Muscle of back (tissue), 13 donors: ENCODE measurements around the gene ABCC10. TPM values are rescaled to one million over a fixed set of nuclear protein-coding genes. Genes with fewer than 3 reads are reported as not detected.
"Not testable (repeated sequence)": the region's sequence is repeated elsewhere in the genome, so short reads cannot be mapped to it uniquely, and the experiment has no call there.

ENCODE experiments used
- DNase-seq, 3 donors: peaks; one replicate each; pipeline versions ENCODE4 v3.0.0 to v3.0.0-alpha.2; 2013
- long read RNA-seq, 9 donors: transcript quantifications; one replicate each; lab custom pipeline, GENCODE V29; 2026
- polyA plus RNA-seq, 10 donors: library from polyadenylated mRNA; unstranded; fragments of 120-200 nt; gene quantifications; one replicate each; pipeline ENCODE4 v1.2.1, GENCODE V29; 2013; ENCODE audit not compliant: insufficient read length in 10 of 10

ABCC10 gene
- 10 to 100 TPM in 9 of 10 donors, 1 to 10 TPM in 1; 9.8 to 19.7 (median 13.7) TPM for polyA plus RNA-seq
- long read RNA-seq, donor 1 = 0 reads
- long read RNA-seq, donor 2 = 0 reads
- long read RNA-seq, donor 3 = 0 reads
- long read RNA-seq, donor 4 = 0 reads
- long read RNA-seq, donor 5 = 0 reads
- long read RNA-seq, donor 6, partial matches to known transcripts = 0 of 1 reads
- long read RNA-seq, donor 6, other reads (novel, unspliced or antisense) = 0 of 1 reads
- long read RNA-seq, donor 7 = 0 reads
- long read RNA-seq, donor 8 = 0 reads
- long read RNA-seq, donor 9 = 0 reads

- peak; percentile 94 to 98 (median 96) for DNase-seq
These were observed at the start of gene ABCC10 for GRCh38 chr6:43427406-43428111. Gene ABCC10, plus strand, starts transcription at chr6:43427541. Its CDS starts 438 bp downstream, at chr6:43427979.

- DNase-seq = no peak
These were observed 49.6 kb upstream of the ABCC10 start for GRCh38 chr6:43377710-43378229.

GRCh38 chr6:43378631-43379030 lies 48.7 kb upstream of the ABCC10 start:
- DNase-seq = no peak

- DNase-seq = not testable (repeated sequence)
These were observed 46.5 kb upstream of the ABCC10 start for GRCh38 chr6:43380858-43381257.

- no peak for DNase-seq
These were observed 44.2 kb upstream of the ABCC10 start for GRCh38 chr6:43383021-43383667.

- DNase-seq = peak in 1 of 3 donors; percentile 28
These were observed 40.8 kb upstream of the ABCC10 start for GRCh38 chr6:43386492-43386891.

- DNase-seq = no peak
These were observed 37.5 kb upstream of the ABCC10 start for GRCh38 chr6:43389730-43390295.

GRCh38 chr6:43390753-43391439 lies 36.4 kb upstream of the ABCC10 start:
- not testable (repeated sequence) for DNase-seq

- DNase-seq = no peak
These were observed 35.8 kb upstream of the ABCC10 start for GRCh38 chr6:43391440-43392031.

- DNase-seq = not testable (repeated sequence)
These were observed 34.2 kb upstream of the ABCC10 start for GRCh38 chr6:43393133-43393532.

- DNase-seq = no peak
These were observed 33.7 kb upstream of the ABCC10 start for GRCh38 chr6:43393602-43394001.

- no peak for DNase-seq
These were observed 32.4 kb upstream of the ABCC10 start for GRCh38 chr6:43394982-43395381.

GRCh38 chr6:43395776-43396175 lies 31.6 kb upstream of the ABCC10 start:
- DNase-seq = no peak

GRCh38 chr6:43396408-43397149 lies 30.8 kb upstream of the ABCC10 start:
- no peak for DNase-seq

- no peak for DNase-seq
These were observed 27.3 kb upstream of the ABCC10 start for GRCh38 chr6:43399932-43400487.

- no peak for DNase-seq
These were observed 25.6 kb upstream of the ABCC10 start for GRCh38 chr6:43401730-43402129.

GRCh38 chr6:43402820-43403219 lies 24.5 kb upstream of the ABCC10 start:
- no peak for DNase-seq

GRCh38 chr6:43405354-43405753 lies 22.0 kb upstream of the ABCC10 start:
- no peak for DNase-seq

GRCh38 chr6:43407296-43407695 lies 20.0 kb upstream of the ABCC10 start:
- DNase-seq = no peak

GRCh38 chr6:43408259-43408658 lies 19.1 kb upstream of the ABCC10 start:
- no peak for DNase-seq
